ENCODE measurements around the gene SLC6A13.
"Not testable (repeated sequence)": the region's sequence is repeated elsewhere in the genome, so short reads cannot be mapped to it uniquely, and the experiment has no call there.

The SLC6A13 gene

GRCh38 chr12:262817-263216, at the start of gene SLC6A13:
Gene SLC6A13 (minus strand): TSS chr12:262836. CDS start chr12:260052, 2,784 bp downstream.
- Histone ChIP-seq H3K4me3 (replicated peaks; ENCODE audit: low read depth, low read length) (no peak within 1 kb of the TSS), H3K36me3 (ENCODE audit: control insufficient read depth, insufficient read depth, low read length) (no peaks in the 10 kb centered on the region), H3K27me3 (replicated peaks; ENCODE audit: control insufficient read depth, insufficient read depth, low read length) (peaks cover under 1% of the 10 kb centered on the region)
- no peak for DNase-seq (ENCODE audit: extremely low read depth, insufficient read length)
- no peak for TF ChIP-seq CTCF (IDR thresholded peaks at IDR 0.05; ENCODE audit: insufficient read depth, low read length, poor library complexity, severe bottlenecking)

- H3K36me3 ChIP-seq (ENCODE audit: control insufficient read depth, insufficient read depth, low read length): peaks cover 15% of the 10 kb centered on the region
- DNase-seq (ENCODE audit: extremely low read depth, insufficient read length): no peak
- no peak overlapping the region for H3K4me3 ChIP-seq (replicated peaks; ENCODE audit: low read depth, low read length)
- TF ChIP-seq CTCF (IDR thresholded peaks at IDR 0.05; ENCODE audit: insufficient read depth, low read length, poor library complexity, severe bottlenecking): no peak
- no peaks in the 10 kb centered on the region for H3K27me3 ChIP-seq (replicated peaks; ENCODE audit: control insufficient read depth, insufficient read depth, low read length)
Measured at GRCh38 chr12:308511-308910, 45.9 kb upstream of the SLC6A13 start.

- Histone ChIP-seq H3K27me3 (replicated peaks; ENCODE audit: control insufficient read depth, insufficient read depth, low read length) (no peaks in the 10 kb centered on the region), H3K4me3 (replicated peaks; ENCODE audit: low read depth, low read length) (no peak overlapping the region), H3K36me3 (ENCODE audit: control insufficient read depth, insufficient read depth, low read length) (peaks cover 17% of the 10 kb centered on the region)
- no peak for DNase-seq (ENCODE audit: extremely low read depth, insufficient read length)
- no peak for TF ChIP-seq CTCF (IDR thresholded peaks at IDR 0.05; ENCODE audit: insufficient read depth, low read length, poor library complexity, severe bottlenecking)
Measured at GRCh38 chr12:307406-307805, 44.8 kb upstream of the SLC6A13 start.

GRCh38 chr12:304805-305204, 42.2 kb upstream of the SLC6A13 start:
- H3K4me3 ChIP-seq (replicated peaks; ENCODE audit: low read depth, low read length): no peak overlapping the region
- no peaks in the 10 kb centered on the region for H3K27me3 ChIP-seq (replicated peaks; ENCODE audit: control insufficient read depth, insufficient read depth, low read length)
- H3K36me3 ChIP-seq (ENCODE audit: control insufficient read depth, insufficient read depth, low read length): peaks cover 12% of the 10 kb centered on the region
- no peak for TF ChIP-seq CTCF (IDR thresholded peaks at IDR 0.05; ENCODE audit: insufficient read depth, low read length, poor library complexity, severe bottlenecking)
- no peak for DNase-seq (ENCODE audit: extremely low read depth, insufficient read length)

GRCh38 chr12:302766-303165, 40.1 kb upstream of the SLC6A13 start:
- not testable (repeated sequence) for DNase-seq (ENCODE audit: extremely low read depth, insufficient read length); H3K27me3 ChIP-seq (replicated peaks; ENCODE audit: control insufficient read depth, insufficient read depth, low read length); H3K4me3 ChIP-seq (replicated peaks; ENCODE audit: low read depth, low read length)
- H3K36me3 ChIP-seq (ENCODE audit: control insufficient read depth, insufficient read depth, low read length): peaks cover 12% of the 10 kb centered on the region

- not testable (repeated sequence) for H3K27me3 ChIP-seq (replicated peaks; ENCODE audit: control insufficient read depth, insufficient read depth, low read length); H3K36me3 ChIP-seq (ENCODE audit: control insufficient read depth, insufficient read depth, low read length); DNase-seq (ENCODE audit: extremely low read depth, insufficient read length); H3K4me3 ChIP-seq (replicated peaks; ENCODE audit: low read depth, low read length)
Measured at GRCh38 chr12:300166-300565, 37.5 kb upstream of the SLC6A13 start.

- not testable (repeated sequence) for H3K36me3 ChIP-seq (ENCODE audit: control insufficient read depth, insufficient read depth, low read length); H3K27me3 ChIP-seq (replicated peaks; ENCODE audit: control insufficient read depth, insufficient read depth, low read length); DNase-seq (ENCODE audit: extremely low read depth, insufficient read length); H3K4me3 ChIP-seq (replicated peaks; ENCODE audit: low read depth, low read length)
Measured at GRCh38 chr12:299511-299910, 36.9 kb upstream of the SLC6A13 start.

GRCh38 chr12:298059-298458, 35.4 kb upstream of the SLC6A13 start:
- H3K36me3 ChIP-seq (ENCODE audit: control insufficient read depth, insufficient read depth, low read length): not testable (repeated sequence)

More at GRCh38 chr12:298059-298458, 35.4 kb upstream of the SLC6A13 start:
- not testable (repeated sequence) for H3K27me3 ChIP-seq (replicated peaks; ENCODE audit: control insufficient read depth, insufficient read depth, low read length); H3K4me3 ChIP-seq (replicated peaks; ENCODE audit: low read depth, low read length); DNase-seq (ENCODE audit: extremely low read depth, insufficient read length)

Data from GM06990 (cell line).